Putamen (tissue), 1 donor: Measurements from ENCODE around the gene STRA6.

Experiments
- DNase-seq: peaks from one replicate; pipeline ENCODE4 v3.0.0-alpha.2; 2016; ENCODE audit warnings: low spot score

Gene STRA6

GRCh38 chr15:74226761-74227540, 24.4 kb upstream of the STRA6 start:
- no peak for DNase-seq

GRCh38 chr15:74225928-74226327, 23.3 kb upstream of the STRA6 start:
- DNase-seq, result no peak

DNA sequence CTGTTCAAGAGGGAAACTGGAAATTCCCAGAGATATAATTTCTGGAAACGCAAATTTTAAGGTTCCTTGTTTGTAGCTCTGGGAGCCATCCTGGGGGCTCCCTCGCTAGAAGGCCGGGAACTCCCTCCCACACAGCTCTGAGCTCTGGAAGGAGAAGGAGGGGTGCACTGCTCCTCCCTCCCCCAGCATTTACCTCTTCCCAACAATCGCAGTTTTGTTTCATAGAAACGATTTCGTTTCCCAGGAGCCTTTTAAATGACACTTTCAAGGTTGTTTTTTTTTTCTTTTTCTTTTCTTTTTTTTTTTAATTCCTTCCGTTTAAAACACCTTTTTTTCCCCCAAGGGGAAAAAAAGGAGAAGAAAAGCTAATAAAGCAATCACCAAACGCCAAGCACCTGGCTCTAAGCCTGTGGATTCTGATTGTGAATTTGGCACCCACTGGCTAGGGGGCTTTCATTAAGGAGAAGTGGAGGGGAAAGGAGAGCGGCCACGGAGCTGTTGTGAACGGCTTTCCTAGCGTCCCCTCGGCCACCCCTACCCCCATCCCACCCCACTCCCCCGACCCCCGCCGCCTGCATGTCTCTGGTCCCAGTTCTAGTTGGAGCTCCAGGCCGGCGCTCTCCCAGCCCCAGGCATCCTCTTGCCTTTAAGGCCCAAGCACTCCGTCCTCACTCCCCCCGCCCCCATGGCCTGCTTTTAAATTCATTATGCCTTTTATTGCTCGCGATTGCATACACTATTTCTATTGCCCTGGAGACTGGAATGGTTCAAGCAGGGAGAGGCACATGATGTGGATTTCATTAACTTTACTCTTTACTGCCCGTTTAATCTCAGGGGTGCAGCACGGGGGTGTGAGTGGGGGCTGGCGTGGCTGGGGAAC, 19.9 kb upstream of the STRA6 start:
- no peak for DNase-seq

GRCh38 chr15:74221399-74222239, 19.0 kb upstream of the STRA6 start:
- DNase-seq, result no peak

GRCh38 chr15:74220475-74221248, 18.1 kb upstream of the STRA6 start:
- no peak for DNase-seq

- no peak for DNase-seq
Measured at GRCh38 chr15:74217907-74218885, 15.6 kb upstream of the STRA6 start.

DNA sequence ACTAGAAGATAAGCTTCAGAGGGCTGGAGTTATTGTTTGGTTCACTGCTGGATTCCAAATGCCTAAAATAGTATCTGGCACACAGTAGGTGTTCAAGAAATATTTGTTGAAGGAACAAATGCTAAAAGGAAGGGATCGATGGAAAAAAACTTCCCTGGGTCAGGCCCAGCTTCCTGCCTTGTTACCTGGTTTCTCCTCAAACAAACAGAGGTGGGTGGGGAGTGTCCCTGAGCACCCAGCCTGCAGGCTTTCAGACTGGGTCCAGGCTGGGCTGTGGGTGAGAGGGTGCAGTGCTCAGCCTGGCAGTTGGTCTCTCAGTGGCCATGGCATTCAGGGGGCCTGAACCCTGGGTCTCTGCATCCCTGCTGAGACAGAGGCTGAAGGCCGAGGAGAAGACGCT, 14.4 kb upstream of the STRA6 start:
- DNase-seq, result no peak

- no peak for DNase-seq
Measured at GRCh38 chr15:74215958-74216357, 13.4 kb upstream of the STRA6 start.

GRCh38 chr15:74214324-74215021, 11.9 kb upstream of the STRA6 start:
- DNase-seq, result no peak

DNA sequence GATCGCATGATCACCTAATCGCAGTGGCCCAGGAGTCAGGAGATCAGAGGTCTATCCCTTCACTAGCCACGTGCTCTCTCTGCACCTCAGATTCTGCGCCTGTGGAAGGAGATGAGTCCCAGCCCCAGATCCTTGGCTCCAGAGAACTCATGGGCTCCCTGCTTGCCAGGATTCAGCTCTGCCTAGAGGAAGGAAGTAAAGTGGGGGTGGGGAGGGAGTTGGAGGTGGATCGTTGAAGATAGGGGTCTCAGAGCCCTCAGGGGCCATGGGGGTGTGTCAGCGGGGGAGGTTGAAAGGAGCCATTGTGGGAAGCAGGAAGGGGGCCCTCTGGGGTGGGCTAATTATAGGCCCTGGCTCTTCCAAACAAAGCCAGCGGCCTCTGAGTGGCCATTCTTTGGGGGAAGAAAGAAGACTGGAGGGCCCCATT, 11.3 kb upstream of the STRA6 start:
- DNase-seq, result no peak

- DNase-seq, result no peak
Measured at GRCh38 chr15:74212494-74212893, 9.9 kb upstream of the STRA6 start.

GRCh38 chr15:74211656-74212055, 9.1 kb upstream of the STRA6 start:
- no peak for DNase-seq

- no peak for DNase-seq
Measured at GRCh38 chr15:74210729-74211128, 8.1 kb upstream of the STRA6 start.

- no peak for DNase-seq
Measured at GRCh38 chr15:74209997-74210671, 7.5 kb upstream of the STRA6 start.

DNA sequence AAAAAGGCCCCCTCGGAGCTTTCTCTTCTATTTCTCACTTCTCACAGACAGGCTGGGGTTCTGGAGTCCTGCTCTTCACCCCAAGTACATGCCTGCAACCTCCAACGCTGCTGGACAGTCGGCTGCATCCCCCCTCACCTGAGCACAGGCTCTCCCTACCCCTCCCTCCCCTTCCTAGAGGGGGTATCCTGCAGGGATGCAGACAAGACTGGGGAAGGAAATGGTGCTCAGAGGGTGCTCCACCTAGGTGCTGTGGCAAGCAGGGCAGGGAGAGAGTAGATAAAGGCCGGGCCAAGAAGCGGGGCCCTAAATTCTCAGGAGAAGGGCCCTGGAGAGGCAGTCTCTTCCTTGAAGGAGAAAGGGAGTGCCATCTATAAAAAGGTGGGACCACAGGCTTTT, 7.0 kb upstream of the STRA6 start:
- DNase-seq, result no peak

GRCh38 chr15:74208901-74209559, 6.4 kb upstream of the STRA6 start:
- DNase-seq, result no peak

DNA sequence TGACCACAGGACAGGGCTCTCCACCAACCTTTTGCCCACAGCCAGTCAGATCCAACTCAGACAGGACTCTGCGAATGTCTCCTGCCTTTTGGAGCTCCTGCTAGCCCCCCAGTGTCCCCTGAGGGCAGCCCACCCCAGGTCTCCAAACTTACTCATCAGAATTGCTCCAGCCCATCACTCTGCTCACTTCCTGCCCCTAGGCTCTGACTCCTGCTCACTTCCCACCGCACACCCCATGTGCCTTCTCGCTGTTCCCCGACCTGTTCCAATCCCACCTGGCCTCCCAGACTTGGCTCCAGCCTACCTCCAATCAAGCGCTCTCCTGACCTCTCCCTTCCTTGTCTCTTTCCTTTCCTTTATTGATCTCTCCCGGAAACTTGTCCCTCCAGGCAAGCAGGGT, 5.9 kb upstream of the STRA6 start:
- DNase-seq, result no peak

GRCh38 chr15:74207652-74208440, 5.3 kb upstream of the STRA6 start:
- DNase-seq, result no peak
